Neural progenitor cell (in vitro differentiated cells): ENCODE results near the gene PPP1R9A. TPM values are rescaled to one million over a fixed set of nuclear protein-coding genes. Genes with fewer than 3 reads are reported as not detected.

ENCODE experiments used
- DNase-seq: peaks from one replicate; pipeline ENCODE4 v3.0.0-alpha.2; 2016; ENCODE audit warnings: low spot score
- H2AFZ ChIP-seq: fragments of 200-600 bp; sonication (generic); replicated peaks from 2 replicates; pipeline ENCODE4 v1.6.1; 2016; ENCODE audit warnings: antibody characterized with exemption
- H3F3A ChIP-seq: fragments of 200-600 bp; sonication (generic); 2 replicates; pipeline ENCODE4 v1.6.1; 2016; ENCODE audit warnings: antibody characterized with exemption, low read depth
- H3K27ac ChIP-seq: fragments of 200-600 bp; sonication (generic); 2 replicates; pipeline ENCODE4 v1.5.1; 2016; ENCODE audit warnings: mild to moderate bottlenecking
- H3K27me3 ChIP-seq: fragments of 200-600 bp; sonication (generic); 2 replicates; pipeline ENCODE4 v1.6.1; 2016; ENCODE audit warnings: mild to moderate bottlenecking, moderate library complexity
- H3K36me3 ChIP-seq: fragments of 200-600 bp; sonication (generic); 2 replicates; pipeline ENCODE4 v1.5.1; 2016
- H3K4me1 ChIP-seq: fragments of 200-600 bp; sonication (generic); 2 replicates; pipeline ENCODE4 v1.6.1; 2016; ENCODE audit warnings: mixed run types
- H3K4me2 ChIP-seq: fragments of 200-600 bp; sonication (generic); 2 replicates; pipeline ENCODE4 v1.6.1; 2016
- H3K4me3 ChIP-seq: fragments of 200-600 bp; sonication (generic); 2 replicates; pipeline ENCODE4 v1.5.1; 2016
- H3K79me2 ChIP-seq: fragments of 200-600 bp; sonication (generic); 2 replicates; pipeline ENCODE4 v1.6.1; 2016; ENCODE audit warnings: low read depth
- H3K9ac ChIP-seq: fragments of 200-600 bp; sonication (generic); 2 replicates; pipeline ENCODE4 v1.6.1; 2016
- H3K9me3 ChIP-seq: fragments of 200-600 bp; sonication (generic); 2 replicates; pipeline ENCODE4 v1.5.1; 2016; ENCODE audit warnings: low read depth
- H4K20me1 ChIP-seq: fragments of 200-600 bp; sonication (generic); 2 replicates; pipeline ENCODE4 v1.6.1; 2016; ENCODE audit warnings: low read depth
- H3K27ac Mint-ChIP-seq: 3 replicates; pipeline ENCODE4 v1.8.0; 2021; ENCODE audit warnings: mixed read lengths
- H3K27me3 Mint-ChIP-seq: 2 replicates; pipeline ENCODE4 v1.8.0; 2022; ENCODE audit warnings: low read depth, mild to moderate bottlenecking, inconsistent platforms, moderate library complexity, mixed read lengths; ENCODE audit not compliant: insufficient read depth
- H3K36me3 Mint-ChIP-seq: 3 replicates; pipeline ENCODE4 v1.8.0; 2021; ENCODE audit warnings: mixed read lengths
- H3K4me1 Mint-ChIP-seq: 3 replicates; pipeline ENCODE4 v1.8.0; 2021; ENCODE audit warnings: mixed read lengths
- H3K4me3 Mint-ChIP-seq: 3 replicates; pipeline ENCODE4 v1.8.0; 2021; ENCODE audit warnings: mild to moderate bottlenecking, moderate library complexity, mixed read lengths
- H3K9me3 Mint-ChIP-seq: 3 replicates; pipeline ENCODE4 v1.8.0; 2020; ENCODE audit warnings: mixed read lengths
- CTCF ChIP-seq: fragments of 200-600 bp; sonication (generic); IDR thresholded peaks from 2 replicates; pipeline ENCODE4 v1.5.1; 2017; ENCODE audit warnings: antibody characterized with exemption, mild to moderate bottlenecking
- EZH2 ChIP-seq: fragments of 200-600 bp; sonication (generic); IDR thresholded peaks from 2 replicates; pipeline ENCODE4 v1.6.1; 2017; ENCODE audit warnings: antibody characterized with exemption, mild to moderate bottlenecking, moderate library complexity
- EZH2phosphoT487 ChIP-seq: fragments of 200-600 bp; sonication (generic); IDR thresholded peaks from 2 replicates; pipeline ENCODE4 v1.6.1; 2017; ENCODE audit warnings: antibody characterized with exemption
- total RNA-seq: library from RNA; depleted of rRNA; stranded (reverse); fragments of >200 nt; gene quantifications from 2 replicates; pipeline ENCODE4 v1.2.3, GENCODE V29; 2015; ENCODE audit warnings: low replicate concordance

Gene PPP1R9A
- total RNA-seq, 1 donor from 2014 or later: 40.7 TPM

- TF ChIP-seq EZH2 (no peak), EZH2phosphoT487 (no peak), CTCF (no peak)
- peaks cover 24% of the 10 kb centered on the region for H3K27me3 ChIP-seq
- H3K9ac ChIP-seq: no peak overlapping the region
- no peaks in the 10 kb centered on the region for H3F3A ChIP-seq
- H3K4me1 Mint-ChIP-seq: peaks cover 6% of the 10 kb centered on the region
- no peaks in the 10 kb centered on the region for H3K9me3 ChIP-seq
- H2AFZ ChIP-seq: no peak overlapping the region
- peaks cover 4% of the 10 kb centered on the region for H3K4me1 ChIP-seq
- H3K27ac Mint-ChIP-seq: no peak overlapping the region
- H3K4me2 ChIP-seq: no peak overlapping the region
- H3K36me3 Mint-ChIP-seq: no peaks in the 10 kb centered on the region
- H3K9me3 Mint-ChIP-seq: no peaks in the 10 kb centered on the region
- H3K27me3 Mint-ChIP-seq: peaks cover 2% of the 10 kb centered on the region
- no peak for DNase-seq
- no peaks in the 10 kb centered on the region for H3K36me3 ChIP-seq
- H3K27ac ChIP-seq: no peak overlapping the region
- no peaks in the 10 kb centered on the region for H3K79me2 ChIP-seq
- H4K20me1 ChIP-seq: no peaks in the 10 kb centered on the region
- no peak overlapping the region for H3K4me3 ChIP-seq
- no peak overlapping the region for H3K4me3 Mint-ChIP-seq
These were observed 420.0 kb downstream of the PPP1R9A start for GRCh38 chr7:95327356-95327755.

GRCh38 chr7:95330204-95330960, 423.0 kb downstream of the PPP1R9A start:
- no peaks in the 10 kb centered on the region for H3K36me3 Mint-ChIP-seq
- no peaks in the 10 kb centered on the region for H3K79me2 ChIP-seq
- no peak overlapping the region for H3K27ac ChIP-seq
- no peak overlapping the region for H3K4me3 ChIP-seq
- no peaks in the 10 kb centered on the region for H3K9me3 Mint-ChIP-seq
- no peaks in the 10 kb centered on the region for H4K20me1 ChIP-seq
- H3K36me3 ChIP-seq: no peaks in the 10 kb centered on the region
- DNase-seq: no peak
- peaks cover 2% of the 10 kb centered on the region for H3K27me3 Mint-ChIP-seq
- no peak overlapping the region for H3K27ac Mint-ChIP-seq
- TF ChIP-seq EZH2: no peak
- H3K4me1 ChIP-seq: no peaks in the 10 kb centered on the region
- H3K9me3 ChIP-seq: no peaks in the 10 kb centered on the region
- H3K4me1 Mint-ChIP-seq: peaks cover 6% of the 10 kb centered on the region
- H3K4me2 ChIP-seq: no peak overlapping the region
- no peak overlapping the region for H3K4me3 Mint-ChIP-seq
- H3K27me3 ChIP-seq: peaks cover 6% of the 10 kb centered on the region
- H3F3A ChIP-seq: no peaks in the 10 kb centered on the region
- no peak overlapping the region for H2AFZ ChIP-seq
- H3K9ac ChIP-seq: no peak overlapping the region

GRCh38 chr7:95330961-95331337, 423.6 kb downstream of the PPP1R9A start:
- Histone ChIP-seq H3K4me2 (no peak overlapping the region), H4K20me1 (no peaks in the 10 kb centered on the region), H3K4me1 (no peaks in the 10 kb centered on the region), H3K27ac (no peak overlapping the region), H3K36me3 (no peaks in the 10 kb centered on the region), H2AFZ (no peak overlapping the region), H3F3A (no peaks in the 10 kb centered on the region), H3K9ac (no peak overlapping the region), H3K27me3 (peaks cover under 1% of the 10 kb centered on the region), H3K4me3 (no peak overlapping the region), H3K79me2 (no peaks in the 10 kb centered on the region), H3K9me3 (no peaks in the 10 kb centered on the region)
- Mint-ChIP-seq H3K36me3 (no peaks in the 10 kb centered on the region), H3K4me3 (no peak overlapping the region), H3K9me3 (no peaks in the 10 kb centered on the region), H3K4me1 (peaks cover 6% of the 10 kb centered on the region), H3K27ac (no peak overlapping the region), H3K27me3 (peaks cover 2% of the 10 kb centered on the region)
- no peak for DNase-seq
- TF ChIP-seq CTCF (no peak), EZH2phosphoT487 (no peak), EZH2 (no peak)

DNA sequence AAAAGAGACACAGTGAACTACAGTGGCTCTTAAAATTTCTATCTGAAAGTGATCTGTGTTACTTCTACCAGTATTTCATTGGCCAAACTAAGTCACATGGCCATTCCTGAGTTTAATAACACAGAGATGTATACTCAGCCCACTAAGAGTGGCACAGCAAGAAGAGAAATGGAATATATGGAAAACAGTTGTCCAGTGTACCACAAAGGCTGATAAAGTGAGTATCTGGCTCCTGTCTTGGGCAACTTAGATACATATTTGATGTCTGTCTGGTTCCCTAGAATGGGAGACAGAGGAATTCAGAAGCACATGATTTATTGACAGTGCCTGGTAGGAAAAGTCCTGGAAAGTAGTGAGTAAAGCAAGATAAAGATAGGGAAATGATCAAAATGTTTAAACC, 427.1 kb downstream of the PPP1R9A start:
- Histone ChIP-seq H3F3A (no peaks in the 10 kb centered on the region), H3K27me3 (no peaks in the 10 kb centered on the region), H3K9ac (no peak overlapping the region), H3K9me3 (no peaks in the 10 kb centered on the region), H4K20me1 (no peaks in the 10 kb centered on the region), H3K36me3 (no peaks in the 10 kb centered on the region), H3K4me1 (no peaks in the 10 kb centered on the region), H3K4me3 (no peak overlapping the region), H3K79me2 (no peaks in the 10 kb centered on the region), H2AFZ (no peak overlapping the region), H3K4me2 (no peak overlapping the region), H3K27ac (no peak overlapping the region)
- TF ChIP-seq EZH2phosphoT487 (no peak), EZH2 (no peak), CTCF (no peak)
- H3K27me3 Mint-ChIP-seq: no peaks in the 10 kb centered on the region
- peaks cover 4% of the 10 kb centered on the region for H3K4me1 Mint-ChIP-seq
- DNase-seq: no peak
- H3K4me3 Mint-ChIP-seq: no peak overlapping the region
- no peak overlapping the region for H3K27ac Mint-ChIP-seq
- H3K9me3 Mint-ChIP-seq: no peaks in the 10 kb centered on the region
- H3K36me3 Mint-ChIP-seq: no peaks in the 10 kb centered on the region
